Medulla oblongata (tissue), 1 donor: Measurements from ENCODE around the gene MVB12A.

Source experiments
- DNase-seq: peaks from one replicate; pipeline ENCODE4 v3.0.0-alpha.2; 2015; ENCODE audit errors: extremely low spot score

Gene MVB12A

GRCh38 chr19:17419621-17420474, at the start of gene MVB12A:
Gene MVB12A, plus strand, starts transcription at chr19:17420047. Its CDS starts 89 bp downstream, at chr19:17420136.
- peak; percentile 99 for DNase-seq

- no peak for DNase-seq
Observed at GRCh38 chr19:17376935-17377600, 42.8 kb upstream of the MVB12A start, which contains the start of gene PLVAP. Gene PLVAP, minus strand, starts transcription at chr19:17377342. Its CDS starts 54 bp downstream, at chr19:17377288.

GRCh38 chr19:17378271-17378670, 41.6 kb upstream of the MVB12A start:
- DNase-seq: no peak

- DNase-seq: no peak
Observed at GRCh38 chr19:17379221-17379631, 40.6 kb upstream of the MVB12A start.

- DNase-seq: no peak
Observed at GRCh38 chr19:17380426-17381138, 39.3 kb upstream of the MVB12A start.

- peak; percentile 37 for DNase-seq
Observed at GRCh38 chr19:17385878-17386611, 33.8 kb upstream of the MVB12A start.

GRCh38 chr19:17389288-17389687, 30.6 kb upstream of the MVB12A start:
- no peak for DNase-seq

GRCh38 chr19:17389957-17390664, 29.7 kb upstream of the MVB12A start:
- DNase-seq: no peak

- DNase-seq: peak; percentile 92
Observed at GRCh38 chr19:17390665-17391370, 29.0 kb upstream of the MVB12A start.

GRCh38 chr19:17391371-17392151, 28.3 kb upstream of the MVB12A start:
- no peak for DNase-seq

GRCh38 chr19:17393002-17393401, 26.8 kb upstream of the MVB12A start:
- no peak for DNase-seq

- DNase-seq: no peak
Observed at GRCh38 chr19:17393914-17394313, 25.9 kb upstream of the MVB12A start, which contains the start of gene CCDC194. Gene CCDC194, minus strand, starts transcription at chr19:17394196. Its CDS starts 38 bp downstream, at chr19:17394158.

GRCh38 chr19:17394891-17395415, 24.9 kb upstream of the MVB12A start:
- peak; percentile 50 for DNase-seq

- no peak for DNase-seq
Observed at GRCh38 chr19:17398902-17399527, 20.8 kb upstream of the MVB12A start.

- no peak for DNase-seq
Observed at GRCh38 chr19:17401628-17402027, 18.2 kb upstream of the MVB12A start.

- DNase-seq: no peak
Observed at GRCh38 chr19:17402982-17403855, 16.6 kb upstream of the MVB12A start.

- no peak for DNase-seq
Observed at GRCh38 chr19:17404015-17404414, 15.8 kb upstream of the MVB12A start.
